H54 (cell line): ENCODE data around the gene NUMBL.
"Not testable (repeated sequence)": the region's sequence is repeated elsewhere in the genome, so short reads cannot be mapped to it uniquely, and the experiment has no call there.

Source experiments
- DNase-seq: peaks from one replicate; pipeline ENCODE4 v3.0.0; 2011; ENCODE audit warnings: low spot score, mixed read lengths; ENCODE audit not compliant: insufficient read length
- FAIRE-seq: peaks from 3 replicates; lab custom pipeline; 2011; peaks lifted over from hg19 to GRCh38; lab: Jason Lieb, UNC
- POLR2A ChIP-seq: IDR thresholded peaks from 2 replicates; pipeline ENCODE4 v1.6.1; 2011; ENCODE audit warnings: low read depth, mild to moderate bottlenecking, low read length

Gene NUMBL

GRCh38 chr19:40690050-40690692 lies at the start of gene NUMBL:
TSS of gene NUMBL (minus strand) at chr19:40690651. CDS start at chr19:40690483, 168 bp downstream.
- no peak for TF ChIP-seq POLR2A
- FAIRE-seq (no peak), DNase-seq (no peak)

DNA sequence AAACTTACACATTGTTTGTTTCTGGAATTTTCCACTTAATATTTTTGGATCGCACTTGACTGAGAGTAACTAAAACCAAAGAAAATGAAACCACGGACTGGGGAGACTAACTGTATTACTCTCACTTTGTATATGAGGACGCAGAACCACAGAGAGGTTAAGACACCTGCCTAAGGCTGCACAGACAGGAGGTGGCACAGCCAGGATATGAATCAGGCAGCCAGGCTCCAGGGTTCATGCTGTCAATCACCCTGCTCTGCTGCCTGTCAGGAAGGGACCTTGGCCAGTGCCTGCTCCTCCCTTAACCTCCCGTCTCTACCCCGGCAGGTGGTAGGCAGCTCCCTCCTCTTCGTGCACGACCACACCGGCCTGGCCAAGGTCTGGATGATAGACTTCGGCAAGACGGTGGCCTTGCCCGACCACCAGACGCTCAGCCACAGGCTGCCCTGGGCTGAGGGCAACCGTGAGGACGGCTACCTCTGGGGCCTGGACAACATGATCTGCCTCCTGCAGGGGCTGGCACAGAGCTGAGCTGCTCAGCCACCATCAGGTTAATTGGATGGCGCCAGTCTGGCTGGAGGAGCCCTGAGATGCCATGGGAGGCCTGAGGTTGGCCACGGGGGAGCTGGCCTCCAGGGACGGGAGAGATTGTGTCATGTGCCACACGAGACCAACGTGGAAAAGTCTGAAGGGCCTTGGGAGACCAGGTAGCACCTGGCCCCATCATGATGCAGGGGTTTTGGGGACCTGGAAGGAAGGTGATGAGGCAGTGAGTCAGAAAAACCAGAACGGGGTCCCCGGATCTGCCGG lies 48.8 kb upstream of the NUMBL start:
- FAIRE-seq (no peak), DNase-seq (no peak)
- TF ChIP-seq POLR2A, result no peak

DNA sequence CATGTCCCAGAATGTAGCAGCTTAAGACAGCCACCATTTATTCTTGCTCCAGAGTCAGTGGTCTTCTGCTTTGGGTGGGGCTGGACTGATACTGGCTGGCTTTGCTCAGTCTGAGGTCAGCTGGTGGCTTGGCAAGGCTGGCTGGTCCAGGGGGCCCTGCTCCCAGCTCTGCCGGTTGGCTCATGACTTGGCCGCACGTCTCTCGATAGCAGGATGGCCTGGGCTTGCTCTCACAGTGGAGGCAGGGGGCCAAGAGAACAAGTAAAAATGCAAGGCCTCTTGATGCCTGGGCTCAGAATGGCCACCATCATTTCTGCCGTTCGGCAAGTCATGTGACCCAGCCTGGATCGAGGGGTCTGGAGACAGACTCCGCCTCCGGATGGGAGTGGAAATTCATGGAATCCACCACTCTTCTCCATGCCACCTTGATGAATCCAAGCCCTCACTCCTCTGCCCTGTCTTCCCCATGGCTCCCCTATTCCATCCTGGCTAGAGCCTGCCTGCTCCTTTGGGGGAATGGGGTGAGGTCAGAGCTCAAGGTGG lies 46.7 kb upstream of the NUMBL start:
- TF ChIP-seq POLR2A, result no peak
- DNase-seq (no peak), FAIRE-seq (no peak)

GRCh38 chr19:40736661-40737060 lies 46.2 kb upstream of the NUMBL start:
- FAIRE-seq (no peak), DNase-seq (no peak)
- TF ChIP-seq POLR2A, result no peak

- DNase-seq (no peak), FAIRE-seq (no peak)
- no peak for TF ChIP-seq POLR2A
These were observed 44.7 kb upstream of the NUMBL start for GRCh38 chr19:40735013-40735771.

GRCh38 chr19:40733149-40733548 lies 42.7 kb upstream of the NUMBL start:
- DNase-seq, result no peak
- TF ChIP-seq POLR2A, result no peak
- FAIRE-seq, result no peak

DNA sequence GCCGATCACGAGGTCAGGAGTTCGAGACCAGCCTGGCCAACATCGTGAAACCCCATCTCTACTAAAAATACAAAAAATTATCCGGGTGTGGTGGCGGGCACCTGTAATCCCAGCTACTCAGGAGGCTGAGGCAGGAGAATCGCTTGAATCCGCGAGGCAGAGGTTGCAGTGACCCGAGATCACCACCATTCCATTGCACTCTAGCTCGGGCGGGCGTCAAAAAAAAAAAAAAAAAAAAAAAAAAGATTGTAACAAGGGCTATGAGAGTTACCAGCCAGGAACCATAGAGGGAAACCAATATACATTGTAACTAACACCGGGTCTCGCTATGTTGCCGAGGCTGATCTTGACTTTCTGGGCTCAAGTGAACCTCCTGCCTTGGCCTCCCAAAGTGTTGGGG lies 41.9 kb upstream of the NUMBL start:
- not testable (repeated sequence) for FAIRE-seq, DNase-seq

GRCh38 chr19:40730065-40730464 lies 39.6 kb upstream of the NUMBL start:
- not testable (repeated sequence) for FAIRE-seq, DNase-seq

GRCh38 chr19:40726279-40726678 lies 35.8 kb upstream of the NUMBL start:
- DNase-seq (no peak), FAIRE-seq (no peak)
- no peak for TF ChIP-seq POLR2A

GRCh38 chr19:40724855-40725254 lies 34.4 kb upstream of the NUMBL start:
- TF ChIP-seq POLR2A, result no peak
- DNase-seq (no peak), FAIRE-seq (no peak)

DNA sequence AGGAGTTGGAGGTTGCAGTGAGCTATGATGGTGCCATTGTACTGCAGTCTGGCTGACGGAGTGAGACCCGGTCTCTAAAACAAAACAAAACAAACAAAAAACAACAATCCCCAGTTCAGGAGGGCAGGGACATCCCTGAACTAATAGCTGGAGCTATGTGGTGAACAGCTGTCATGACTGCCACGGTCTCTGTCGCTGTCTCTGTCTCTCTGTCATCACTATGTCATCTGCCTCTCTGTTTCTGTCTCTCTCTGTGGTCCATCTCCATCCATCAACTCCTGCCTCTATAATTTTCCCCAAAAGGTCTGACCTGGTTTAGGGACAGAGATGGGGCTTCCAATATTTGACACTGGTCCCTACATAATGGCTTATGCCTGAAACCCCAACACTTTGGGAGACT lies 33.9 kb upstream of the NUMBL start:
- TF ChIP-seq POLR2A, result no peak
- DNase-seq, result no peak

DNA sequence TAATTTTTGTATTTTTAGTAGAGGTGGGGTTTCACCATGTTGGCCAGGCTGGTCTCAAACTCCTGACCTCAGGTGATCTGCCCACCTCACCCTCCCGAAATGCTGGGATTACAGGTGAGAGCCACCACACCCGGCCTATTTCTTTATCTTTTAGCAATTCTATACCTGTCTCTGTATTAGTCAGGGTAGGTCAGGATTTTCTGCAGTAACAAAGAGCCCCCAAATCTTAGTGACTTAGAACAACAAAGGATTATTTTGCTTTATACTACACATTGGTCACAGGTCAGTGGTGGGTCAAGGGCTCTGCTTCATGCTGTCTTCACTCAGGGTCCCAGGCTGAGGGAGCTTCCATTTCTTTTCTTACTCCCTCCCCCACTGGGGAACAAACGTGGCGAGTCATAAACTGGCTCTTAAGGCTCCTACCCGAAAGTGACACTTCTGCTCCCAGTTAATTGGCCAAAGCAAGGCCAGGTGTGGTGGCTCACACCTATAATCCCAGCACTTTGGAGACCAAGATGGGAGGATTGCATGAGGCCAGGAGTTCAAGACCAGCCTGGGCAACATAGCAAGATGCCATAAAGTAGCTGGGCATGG lies 33.3 kb upstream of the NUMBL start:
- DNase-seq (no peak), FAIRE-seq (no peak)
- no peak for TF ChIP-seq POLR2A

More for the DNA sequence above, 33.9 kb upstream of the NUMBL start:
- no peak for FAIRE-seq

DNA sequence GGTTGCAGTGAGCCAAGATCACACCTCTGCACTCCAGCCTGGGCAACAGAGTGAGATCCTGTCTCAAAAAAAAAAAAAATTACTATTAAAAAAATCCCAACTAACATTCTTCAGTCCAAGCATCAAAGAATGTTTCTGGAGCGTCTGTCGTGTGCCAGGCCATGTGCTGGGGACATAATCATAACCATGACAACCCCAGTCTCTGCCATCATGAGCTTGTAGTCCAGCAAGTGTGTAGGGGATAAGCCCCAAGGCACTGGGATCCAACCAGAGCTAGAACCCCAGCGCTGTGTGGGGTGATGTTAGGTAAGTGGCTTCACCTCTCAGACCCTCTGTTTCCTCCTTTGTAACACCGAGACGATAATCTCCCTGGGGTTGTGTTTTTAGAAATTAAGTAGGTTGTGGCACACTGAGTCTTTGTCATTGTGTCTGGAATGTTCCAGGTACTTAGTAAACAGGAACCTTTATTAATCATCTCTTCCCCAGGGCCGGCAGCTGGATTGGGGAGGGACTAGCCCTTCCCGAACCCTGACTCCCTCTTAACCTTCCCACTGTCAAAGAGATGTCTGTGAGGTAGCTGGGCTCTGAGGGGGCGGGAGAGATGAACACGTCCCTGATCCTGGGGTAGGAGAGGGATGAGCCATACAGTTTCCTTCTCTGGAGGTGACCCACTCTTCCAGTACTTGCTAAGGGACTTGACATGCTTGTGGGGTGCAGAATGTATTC lies 31.6 kb upstream of the NUMBL start:
- no peak for FAIRE-seq
- no peak for DNase-seq
- TF ChIP-seq POLR2A, result no peak
